Measurements from ENCODE around the gene SETD1A. TPM values are rescaled to one million over a fixed set of nuclear protein-coding genes. Genes with fewer than 3 reads are reported as not detected.
A peak's percentile ranks its signal among the peaks of the same experiment; 100 is the strongest.

Gene SETD1A
- total and polyA plus RNA-seq, 9 of the 15 experiments (the other 6 are each of a cell fraction or from before 2014, with no cell fraction given), result 0.08 to 36.0 (median 4.2) TPM

DNA sequence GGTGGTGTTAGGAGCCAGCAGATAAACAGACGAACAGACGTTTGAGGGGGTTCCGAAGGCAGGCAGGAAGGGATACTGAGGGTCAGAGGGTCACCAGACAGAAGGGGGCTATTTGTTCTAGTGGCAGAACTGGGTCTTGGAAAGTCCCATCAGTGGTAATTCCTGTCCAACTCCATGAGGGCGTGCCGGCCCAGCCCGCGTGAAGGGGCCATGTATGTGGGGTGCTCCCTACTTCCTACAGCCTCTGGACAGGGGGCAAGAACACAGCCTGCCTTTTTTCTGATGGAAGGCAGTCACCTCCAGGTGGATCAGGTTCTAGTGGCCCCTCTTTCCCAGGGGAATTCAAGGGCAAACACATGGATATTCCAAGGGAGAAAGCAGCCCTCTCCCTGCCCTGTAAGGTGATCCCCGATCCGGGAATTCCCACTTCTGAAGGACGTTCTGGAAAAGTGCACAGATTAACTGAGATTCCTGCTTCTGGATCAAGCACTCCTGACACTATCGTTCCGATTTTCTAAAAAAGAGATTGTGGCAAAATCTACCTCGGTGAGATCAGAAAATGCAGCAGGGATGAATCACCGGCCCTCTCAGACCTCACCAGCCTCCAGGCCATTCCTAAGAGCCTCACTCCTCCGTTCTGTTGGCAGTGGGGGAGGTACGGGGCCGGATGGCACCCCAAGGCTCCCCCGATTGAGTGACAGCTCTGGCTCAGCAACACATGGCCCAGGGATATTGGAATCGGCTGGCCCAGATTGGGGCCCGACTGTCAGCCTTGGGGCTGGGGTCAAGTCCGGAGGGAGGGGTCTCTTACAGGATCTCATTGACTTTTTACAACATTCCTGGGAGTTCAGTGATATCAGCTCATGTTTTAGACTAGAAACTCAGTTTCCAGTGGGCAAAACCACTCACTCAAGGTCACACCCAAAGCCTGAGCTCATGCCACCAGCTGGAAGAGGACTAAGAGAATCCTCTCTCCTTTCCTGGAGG lies 40.5 kb downstream of the SETD1A start:
- ChIA-PET POLR2A (interaction anchor here (0.6 to 1.6 kb wide), 10 partner anchors 14 to 510 kb away, joined by 3 to 7 read pairs (median 4); partner anchors contain the start of genes RUSF1, STX4, ZNF646 and ZNF668), CTCF (ENCODE audit: low intra/inter-chr PET ratio) (no interaction called here)
- Histone ChIP-seq H4K20me1 (replicated peaks; ENCODE audit: control insufficient read depth, insufficient read depth, low read length) (no peaks in the 10 kb centered on the region), H3K4me3 (peak overlapping the region; percentile 69), H3K9ac (ENCODE audit: insufficient read depth in 1 of 2, low read depth in 2 of 2, low read length in 2 of 2) (peak overlapping the region; percentile 49 to 85; a peak in 3 of 4 replicates), H3K79me2 (ENCODE audit: control insufficient read depth, insufficient read depth, low read length) (peaks cover 3% of the 10 kb centered on the region; the same call in 2 of the 3 replicates), H3K9me1 (ENCODE audit: control insufficient read depth, insufficient read depth, low read length) (no peaks in the 10 kb centered on the region), H3K27ac (ENCODE audit: extremely low read depth, low read depth, low read length) (peak overlapping the region; percentile 43), H3K4me2 (ENCODE audit: insufficient read depth, low read length) (peak overlapping the region; percentile 82), H3K4me1 (replicated peaks in 1 of 2; ENCODE audit: control insufficient read depth in 2 of 2, insufficient read depth in 2 of 2, low read length in 2 of 2) (peaks cover 42 to 47% of the 10 kb centered on the region in 2 experiments), H2AFZ (ENCODE audit: low read depth, low read length) (peak overlapping the region; percentile 96), H3K27me3 (ENCODE audit: control insufficient read depth in 2 of 2, insufficient read depth in 2 of 2, low read length in 2 of 2) (no peaks in the 10 kb centered on the region), H3K9me3 (replicated peaks; ENCODE audit: control insufficient read depth, insufficient read depth, low read depth, low read length) (no peaks in the 10 kb centered on the region), H3K36me3 (ENCODE audit: control insufficient read depth, insufficient read depth, low read length) (no peaks in the 10 kb centered on the region)
- 53% methylated on average over 21 of the region's 21 CpGs for WGBS (ENCODE audit: insufficient coverage, low coverage, missing lambda C conversion rate)
- BruUV-seq (replicated peaks), result no TSS peak
- intact Hi-C loops (cut with micrococcal nuclease), result no loop called here
- in situ Hi-C loops (cut with MboI), result loop anchor here (10.0 to 25.0 kb wide), 2 partner anchors 317 to 439 kb away; partner anchors contain the start of genes COX6A2 and ZNF843
- FAIRE-seq (no peak), DNase-seq (ENCODE audit: extremely low read depth in 1 of 4, low spot score in 3 of 4) (no peak), ATAC-seq (no peak)
- TF ChIP-seq, protein P1, sequence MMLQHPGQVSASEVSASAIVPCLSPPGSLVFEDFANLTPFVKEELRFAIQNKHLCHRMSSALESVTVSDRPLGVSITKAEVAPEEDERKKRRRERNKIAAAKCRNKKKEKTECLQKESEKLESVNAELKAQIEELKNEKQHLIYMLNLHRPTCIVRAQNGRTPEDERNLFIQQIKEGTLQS (IDR thresholded peaks at IDR 0.05), result peak; percentile 46
- TF ChIP-seq, protein P1 (CRISPR knock-in tag; conservative IDR thresholded peaks at IDR 0.05), result no peak
- 0 out of 2 replicates have a peak, but pooled peaks have one; percentile 11 for TF ChIP-seq ESRRA (IDR thresholded peaks at IDR 0.05; ENCODE audit: borderline replicate concordance, low read depth)
- TF ChIP-seq POLR2B (IDR thresholded peaks at IDR 0.05; ENCODE audit: low read depth, partially characterized antibody), result no peak
- no peak for TF ChIP-seq MBD2 (IDR thresholded peaks at IDR 0.05; ENCODE audit: borderline replicate concordance, low read depth)
- TF ChIP-seq, protein P2, sequence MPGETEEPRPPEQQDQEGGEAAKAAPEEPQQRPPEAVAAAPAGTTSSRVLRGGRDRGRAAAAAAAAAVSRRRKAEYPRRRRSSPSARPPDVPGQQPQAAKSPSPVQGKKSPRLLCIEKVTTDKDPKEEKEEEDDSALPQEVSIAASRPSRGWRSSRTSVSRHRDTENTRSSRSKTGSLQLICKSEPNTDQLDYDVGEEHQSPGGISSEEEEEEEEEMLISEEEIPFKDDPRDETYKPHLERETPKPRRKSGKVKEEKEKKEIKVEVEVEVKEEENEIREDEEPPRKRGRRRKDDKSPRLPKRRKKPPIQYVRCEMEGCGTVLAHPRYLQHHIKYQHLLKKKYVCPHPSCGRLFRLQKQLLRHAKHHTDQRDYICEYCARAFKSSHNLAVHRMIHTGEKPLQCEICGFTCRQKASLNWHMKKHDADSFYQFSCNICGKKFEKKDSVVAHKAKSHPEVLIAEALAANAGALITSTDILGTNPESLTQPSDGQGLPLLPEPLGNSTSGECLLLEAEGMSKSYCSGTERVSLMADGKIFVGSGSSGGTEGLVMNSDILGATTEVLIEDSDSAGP (CRISPR knock-in tag; IDR thresholded peaks at IDR 0.05), result no peak
- TF ChIP-seq ZFX (CRISPR knock-in tag; IDR thresholded peaks at IDR 0.05), result peak; percentile 29; the same call in 1 of the 2 replicates
- no peak for TF ChIP-seq FUS (optimal IDR thresholded peaks at IDR 0.05; ENCODE audit: low read depth, low read length)
- TF ChIP-seq BRCA1 (IDR thresholded peaks at IDR 0.05), result no peak
- TF ChIP-seq BRCA1 (CRISPR knock-in tag; IDR thresholded peaks at IDR 0.05), result 0 out of 2 replicates have a peak, but pooled peaks have one; percentile 21
- no peak for TF ChIP-seq ATF1 (CRISPR knock-in tag; IDR thresholded peaks at IDR 0.05)
- TF ChIP-seq ATF1 (tag; IDR thresholded peaks at IDR 0.05), result no peak
- TF ChIP-seq KDM1A (IDR thresholded peaks at IDR 0.05), result peak; percentile 47 to 69
- TF ChIP-seq, protein P3, sequence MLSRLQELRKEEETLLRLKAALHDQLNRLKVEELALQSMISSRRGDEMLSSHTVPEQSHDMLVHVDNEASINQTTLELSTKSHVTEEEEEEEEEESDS (CRISPR knock-in tag; IDR thresholded peaks at IDR 0.05), result no peak
- no peak for TF ChIP-seq SREBF2 (CRISPR knock-in tag; IDR thresholded peaks at IDR 0.05)
- no peak for TF ChIP-seq BDP1 (IDR thresholded peaks at IDR 0.05; ENCODE audit: insufficient read depth, insufficient read length)
- no peak for TF ChIP-seq TBP (optimal IDR thresholded peaks at IDR 0.05; ENCODE audit: low read depth, low read length)
